RWPE2 (cell line): ENCODE results near the gene SRSF3.

ENCODE experiments used
- ATAC-seq: fragments of 200-7000 bp; cut with Tn5 transposase; 3 replicates; pipeline ENCODE4 v1.9.1; 2021; ENCODE audit warnings: low read depth
- DNase-seq: peaks from one replicate; pipeline ENCODE4 v3.0.0-alpha.2; 2020; ENCODE audit warnings: low spot score
- H3K27ac ChIP-seq: fragments of 450-650 bp; 2 replicates; pipeline ENCODE4 v1.5.1; 2017; ENCODE audit warnings: mild to moderate bottlenecking; ENCODE audit not compliant: poor library complexity, severe bottlenecking
- H3K27me3 ChIP-seq: fragments of 250-450 bp; sonication (Bioruptor Pico); 2 replicates; pipeline ENCODE4 v1.5.1; 2021; ENCODE audit warnings: mild to moderate bottlenecking, moderate library complexity; ENCODE audit not compliant: insufficient read depth, poor library complexity, severe bottlenecking
- H3K36me3 ChIP-seq: fragments of 250-450 bp; sonication (Bioruptor Pico); 2 replicates; pipeline ENCODE4 v1.5.1; 2020; ENCODE audit warnings: low read depth, mild to moderate bottlenecking, moderate library complexity
- H3K4me1 ChIP-seq: fragments of 250-450 bp; sonication (Bioruptor Pico); 2 replicates; pipeline ENCODE4 v1.5.1; 2021; ENCODE audit warnings: mild to moderate bottlenecking, moderate library complexity; ENCODE audit not compliant: insufficient read depth, poor library complexity, severe bottlenecking
- H3K4me3 ChIP-seq: fragments of 250-450 bp; sonication (Bioruptor Pico); 2 replicates; pipeline ENCODE4 v1.5.1; 2021; ENCODE audit warnings: mild to moderate bottlenecking, moderate library complexity; ENCODE audit not compliant: severe bottlenecking
- H3K9me3 ChIP-seq: fragments of 250-450 bp; sonication (Bioruptor Pico); 2 replicates; pipeline ENCODE4 v1.5.1; 2021; ENCODE audit warnings: mild to moderate bottlenecking, moderate library complexity; ENCODE audit not compliant: severe bottlenecking
- TF ChIP-seq, protein P1 (sequence below): fragments of 450-650 bp; IDR thresholded peaks from one replicate; pipeline ENCODE4 v1.5.1; 2017; ENCODE audit warnings: mild to moderate bottlenecking, moderate library complexity; ENCODE audit not compliant: poor library complexity, severe bottlenecking

Gene SRSF3

DNA sequence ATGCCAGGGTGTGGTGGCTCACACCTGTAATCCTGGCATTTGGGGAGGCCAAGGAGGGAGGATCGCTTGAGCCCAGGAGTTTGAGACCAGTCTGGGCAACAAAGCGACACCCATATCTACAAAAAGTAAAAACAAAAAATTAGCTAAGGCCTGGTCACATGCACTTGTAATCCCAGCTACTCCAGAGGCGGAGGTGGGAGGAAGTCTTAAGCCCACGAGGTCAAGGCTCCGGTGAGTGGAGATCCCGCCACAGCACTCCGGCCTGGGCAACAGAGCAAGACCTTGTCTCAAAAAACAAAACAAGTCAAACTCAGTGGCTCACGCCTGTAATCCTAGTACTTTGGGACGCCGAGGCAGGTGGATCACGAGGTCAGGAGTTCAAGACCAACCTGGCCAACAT is 35.6 kb downstream of the SRSF3 start:
- TF ChIP-seq, protein P1, sequence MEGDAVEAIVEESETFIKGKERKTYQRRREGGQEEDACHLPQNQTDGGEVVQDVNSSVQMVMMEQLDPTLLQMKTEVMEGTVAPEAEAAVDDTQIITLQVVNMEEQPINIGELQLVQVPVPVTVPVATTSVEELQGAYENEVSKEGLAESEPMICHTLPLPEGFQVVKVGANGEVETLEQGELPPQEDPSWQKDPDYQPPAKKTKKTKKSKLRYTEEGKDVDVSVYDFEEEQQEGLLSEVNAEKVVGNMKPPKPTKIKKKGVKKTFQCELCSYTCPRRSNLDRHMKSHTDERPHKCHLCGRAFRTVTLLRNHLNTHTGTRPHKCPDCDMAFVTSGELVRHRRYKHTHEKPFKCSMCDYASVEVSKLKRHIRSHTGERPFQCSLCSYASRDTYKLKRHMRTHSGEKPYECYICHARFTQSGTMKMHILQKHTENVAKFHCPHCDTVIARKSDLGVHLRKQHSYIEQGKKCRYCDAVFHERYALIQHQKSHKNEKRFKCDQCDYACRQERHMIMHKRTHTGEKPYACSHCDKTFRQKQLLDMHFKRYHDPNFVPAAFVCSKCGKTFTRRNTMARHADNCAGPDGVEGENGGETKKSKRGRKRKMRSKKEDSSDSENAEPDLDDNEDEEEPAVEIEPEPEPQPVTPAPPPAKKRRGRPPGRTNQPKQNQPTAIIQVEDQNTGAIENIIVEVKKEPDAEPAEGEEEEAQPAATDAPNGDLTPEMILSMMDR, result no peak
- Histone ChIP-seq H3K9me3 (no peaks in the 10 kb centered on the region), H3K27ac (no peak overlapping the region), H3K4me3 (no peak overlapping the region), H3K4me1 (no peaks in the 10 kb centered on the region), H3K27me3 (no peaks in the 10 kb centered on the region), H3K36me3 (no peaks in the 10 kb centered on the region)
- no peak for ATAC-seq
- no peak for DNase-seq

DNA sequence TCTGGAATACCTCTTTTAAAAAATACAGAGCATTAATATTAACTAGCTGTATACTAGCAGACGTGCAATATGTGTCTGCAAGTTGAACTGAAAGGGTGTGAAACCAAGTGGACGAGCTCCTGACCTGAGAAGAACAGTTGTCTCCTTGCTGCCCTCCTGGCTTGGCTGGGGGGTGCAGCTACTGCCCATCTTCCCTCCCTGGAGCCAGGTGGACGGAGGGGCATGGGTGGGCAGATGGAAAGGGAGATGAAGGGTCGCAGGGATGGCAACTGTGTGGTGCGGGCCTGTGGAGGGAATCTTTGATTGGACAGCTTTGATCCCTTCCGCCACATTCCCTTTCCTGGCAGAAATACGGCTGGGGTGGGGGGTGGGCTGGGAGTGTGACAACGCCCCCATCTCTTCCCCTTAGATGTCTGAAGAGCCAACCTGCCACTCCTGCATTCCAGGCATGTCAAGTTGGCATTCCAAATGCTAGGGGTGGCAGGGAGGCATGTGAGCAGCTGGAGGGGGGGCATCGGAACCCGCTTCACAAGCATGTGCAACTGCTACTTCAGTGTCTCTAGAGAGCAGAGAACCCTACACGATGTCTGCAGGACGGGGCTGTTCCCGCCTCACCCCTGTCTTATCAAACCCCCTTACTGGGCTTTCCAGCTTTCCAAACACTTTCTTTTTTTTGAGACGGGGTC is 37.3 kb downstream of the SRSF3 start:
- Histone ChIP-seq H3K4me1 (no peaks in the 10 kb centered on the region), H3K36me3 (no peaks in the 10 kb centered on the region), H3K27ac (no peak overlapping the region), H3K9me3 (no peaks in the 10 kb centered on the region), H3K4me3 (no peak overlapping the region), H3K27me3 (no peaks in the 10 kb centered on the region)
- DNase-seq (no peak), ATAC-seq (no peak)
- TF ChIP-seq, protein P1, result no peak

DNA sequence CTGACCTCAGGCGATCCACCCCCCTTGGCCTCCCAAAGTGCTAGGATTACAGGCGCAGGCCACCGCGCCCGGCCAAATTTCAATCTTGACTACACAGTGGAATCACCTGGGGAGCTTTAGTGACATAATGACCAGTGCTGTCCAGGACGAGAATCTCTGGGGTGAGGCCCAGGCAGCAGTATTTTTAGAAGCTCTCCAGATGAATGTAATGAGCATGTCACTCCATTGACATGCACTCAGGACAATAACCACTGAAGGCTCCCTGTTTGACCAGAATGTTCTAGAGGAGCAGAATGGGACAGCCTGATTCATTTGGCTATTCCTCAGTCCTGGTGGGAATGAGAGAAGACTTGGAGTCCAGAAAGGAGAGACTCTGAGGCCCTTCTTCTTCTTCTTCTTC is 39.2 kb downstream of the SRSF3 start:
- Histone ChIP-seq H3K9me3 (no peaks in the 10 kb centered on the region), H3K27me3 (no peaks in the 10 kb centered on the region), H3K4me3 (no peak overlapping the region), H3K27ac (no peak overlapping the region), H3K36me3 (no peaks in the 10 kb centered on the region), H3K4me1 (no peaks in the 10 kb centered on the region)
- ATAC-seq (no peak), DNase-seq (no peak)
- TF ChIP-seq, protein P1, result no peak

DNA sequence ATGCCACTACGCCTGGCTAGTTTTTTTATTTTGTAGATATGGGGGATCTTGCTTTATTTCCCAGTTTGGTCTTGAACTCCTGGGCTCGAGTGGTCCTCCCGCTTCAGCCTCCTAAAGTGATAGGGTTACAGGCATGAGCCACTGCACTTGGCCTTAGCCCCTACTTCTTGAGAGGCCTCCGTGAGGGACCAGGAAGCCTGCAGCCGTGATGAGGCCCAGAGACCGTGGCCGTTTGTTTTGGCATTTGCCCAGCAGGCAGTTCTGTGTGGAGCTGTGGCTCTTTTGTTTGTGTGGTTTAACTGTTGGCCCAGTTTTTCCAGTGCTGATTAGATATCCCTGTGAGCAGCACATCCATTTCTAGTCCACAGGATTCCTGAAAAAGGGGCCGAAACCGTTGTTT is 39.8 kb downstream of the SRSF3 start:
- no peak overlapping the region for H3K4me3 ChIP-seq
- no peaks in the 10 kb centered on the region for H3K9me3 ChIP-seq
- H3K4me1 ChIP-seq, result no peaks in the 10 kb centered on the region
- H3K36me3 ChIP-seq, result no peaks in the 10 kb centered on the region
- TF ChIP-seq, protein P1, result no peak
- ATAC-seq, result no peak
- no peak for DNase-seq
- H3K27me3 ChIP-seq, result no peaks in the 10 kb centered on the region
- H3K27ac ChIP-seq, result no peak overlapping the region

DNA sequence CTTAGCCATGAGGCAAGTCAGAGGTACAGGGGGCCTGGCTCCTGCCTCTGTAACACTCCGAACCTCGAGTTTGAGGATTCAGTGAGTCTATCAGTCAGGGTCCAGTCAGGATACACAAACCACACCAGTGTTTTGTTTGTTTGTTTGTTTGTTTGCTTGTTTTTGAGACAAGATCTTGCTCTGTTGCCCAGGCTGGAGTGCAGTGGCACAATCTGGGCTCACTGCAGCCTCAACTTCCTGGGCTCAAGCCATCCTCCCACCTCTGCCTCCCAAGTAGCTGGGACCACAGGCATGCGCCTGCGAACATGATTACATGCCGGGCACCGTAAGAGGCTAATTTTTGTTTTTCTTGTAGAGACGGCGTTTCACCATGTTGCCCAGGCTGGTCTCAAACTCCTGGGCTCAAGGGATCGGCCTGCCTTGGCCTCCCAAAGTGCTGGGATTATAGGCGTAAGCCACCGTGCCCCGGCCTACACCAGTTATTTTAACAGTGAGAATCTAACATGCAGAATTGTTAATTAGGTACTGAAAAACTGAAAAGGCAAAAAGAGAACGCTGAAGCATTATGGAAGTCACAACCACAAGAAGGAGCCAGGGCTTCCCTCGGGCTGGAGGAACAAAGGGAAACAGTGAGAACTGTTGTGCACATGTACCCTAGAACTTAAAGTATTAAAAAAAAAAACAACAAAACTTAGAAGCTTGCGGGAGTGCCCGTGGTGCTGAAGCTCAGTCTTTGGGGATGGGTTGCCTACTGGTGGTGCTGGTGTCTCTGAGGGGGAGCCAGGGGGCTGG is 40.4 kb downstream of the SRSF3 start:
- no peak for ATAC-seq
- no peak overlapping the region for H3K4me3 ChIP-seq
- DNase-seq, result no peak
- H3K4me1 ChIP-seq, result no peaks in the 10 kb centered on the region
- H3K27ac ChIP-seq, result no peak overlapping the region
- TF ChIP-seq, protein P1, result no peak
- no peaks in the 10 kb centered on the region for H3K36me3 ChIP-seq
- H3K9me3 ChIP-seq, result no peaks in the 10 kb centered on the region
- H3K27me3 ChIP-seq, result no peaks in the 10 kb centered on the region
